ENCODE data around the gene LRRC8A.
"Not testable (repeated sequence)": the region's sequence is repeated elsewhere in the genome, so short reads cannot be mapped to it uniquely, and the experiment has no call there.

DNA sequence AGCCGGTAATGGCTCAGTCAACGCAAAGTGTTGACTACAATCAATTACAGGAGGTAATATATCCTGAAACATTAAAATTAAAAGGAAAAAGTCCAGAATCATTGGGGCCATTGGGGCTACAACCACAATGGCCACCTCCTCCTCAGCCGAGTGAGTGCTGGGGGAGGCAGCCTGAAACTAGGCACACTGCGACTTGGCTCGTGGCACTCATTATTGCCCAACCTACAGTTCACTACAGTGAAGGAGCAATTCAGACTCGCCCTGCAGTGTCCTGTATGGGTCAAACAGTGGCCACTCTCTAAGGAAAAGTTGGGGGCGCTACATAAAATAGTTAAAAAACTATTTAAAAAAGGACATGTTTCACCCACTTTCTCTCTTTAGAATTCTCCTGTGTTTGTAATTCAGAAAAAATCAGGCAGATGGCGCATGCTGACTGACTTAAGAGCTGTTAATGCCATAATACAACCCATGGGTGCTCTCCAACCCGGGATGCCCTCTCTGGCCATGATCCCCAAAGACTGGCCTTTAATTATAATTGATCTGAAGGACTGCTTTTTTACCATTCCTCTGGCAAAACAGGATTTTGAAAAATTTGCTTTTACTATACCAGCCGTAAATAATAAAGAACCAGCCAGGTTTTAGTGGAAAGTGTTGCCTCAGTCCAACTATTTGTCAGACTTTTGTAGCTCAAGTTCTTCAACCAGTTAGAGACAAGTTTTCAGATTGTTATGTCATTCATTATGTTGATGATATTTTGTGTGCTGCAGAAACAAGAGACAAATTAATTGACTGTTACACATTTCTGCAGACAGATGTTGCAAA is 29.9 kb upstream of the LRRC8A start:
- not testable (repeated sequence) for TF ChIP-seq POLR2A (IDR thresholded peaks at IDR 0.05)
- TF ChIP-seq, protein P1, sequence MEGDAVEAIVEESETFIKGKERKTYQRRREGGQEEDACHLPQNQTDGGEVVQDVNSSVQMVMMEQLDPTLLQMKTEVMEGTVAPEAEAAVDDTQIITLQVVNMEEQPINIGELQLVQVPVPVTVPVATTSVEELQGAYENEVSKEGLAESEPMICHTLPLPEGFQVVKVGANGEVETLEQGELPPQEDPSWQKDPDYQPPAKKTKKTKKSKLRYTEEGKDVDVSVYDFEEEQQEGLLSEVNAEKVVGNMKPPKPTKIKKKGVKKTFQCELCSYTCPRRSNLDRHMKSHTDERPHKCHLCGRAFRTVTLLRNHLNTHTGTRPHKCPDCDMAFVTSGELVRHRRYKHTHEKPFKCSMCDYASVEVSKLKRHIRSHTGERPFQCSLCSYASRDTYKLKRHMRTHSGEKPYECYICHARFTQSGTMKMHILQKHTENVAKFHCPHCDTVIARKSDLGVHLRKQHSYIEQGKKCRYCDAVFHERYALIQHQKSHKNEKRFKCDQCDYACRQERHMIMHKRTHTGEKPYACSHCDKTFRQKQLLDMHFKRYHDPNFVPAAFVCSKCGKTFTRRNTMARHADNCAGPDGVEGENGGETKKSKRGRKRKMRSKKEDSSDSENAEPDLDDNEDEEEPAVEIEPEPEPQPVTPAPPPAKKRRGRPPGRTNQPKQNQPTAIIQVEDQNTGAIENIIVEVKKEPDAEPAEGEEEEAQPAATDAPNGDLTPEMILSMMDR (IDR thresholded peaks at IDR 0.05), result peak in 5 of 6 experiments; percentile 60 to 80 (median 75)

Measured in esophagus squamous epithelium (tissue), 4 donors.